ENCODE results near the gene SOCS7.
"Not testable (repeated sequence)": the region's sequence is repeated elsewhere in the genome, so short reads cannot be mapped to it uniquely, and the experiment has no call there.

SOCS7 gene

DNA sequence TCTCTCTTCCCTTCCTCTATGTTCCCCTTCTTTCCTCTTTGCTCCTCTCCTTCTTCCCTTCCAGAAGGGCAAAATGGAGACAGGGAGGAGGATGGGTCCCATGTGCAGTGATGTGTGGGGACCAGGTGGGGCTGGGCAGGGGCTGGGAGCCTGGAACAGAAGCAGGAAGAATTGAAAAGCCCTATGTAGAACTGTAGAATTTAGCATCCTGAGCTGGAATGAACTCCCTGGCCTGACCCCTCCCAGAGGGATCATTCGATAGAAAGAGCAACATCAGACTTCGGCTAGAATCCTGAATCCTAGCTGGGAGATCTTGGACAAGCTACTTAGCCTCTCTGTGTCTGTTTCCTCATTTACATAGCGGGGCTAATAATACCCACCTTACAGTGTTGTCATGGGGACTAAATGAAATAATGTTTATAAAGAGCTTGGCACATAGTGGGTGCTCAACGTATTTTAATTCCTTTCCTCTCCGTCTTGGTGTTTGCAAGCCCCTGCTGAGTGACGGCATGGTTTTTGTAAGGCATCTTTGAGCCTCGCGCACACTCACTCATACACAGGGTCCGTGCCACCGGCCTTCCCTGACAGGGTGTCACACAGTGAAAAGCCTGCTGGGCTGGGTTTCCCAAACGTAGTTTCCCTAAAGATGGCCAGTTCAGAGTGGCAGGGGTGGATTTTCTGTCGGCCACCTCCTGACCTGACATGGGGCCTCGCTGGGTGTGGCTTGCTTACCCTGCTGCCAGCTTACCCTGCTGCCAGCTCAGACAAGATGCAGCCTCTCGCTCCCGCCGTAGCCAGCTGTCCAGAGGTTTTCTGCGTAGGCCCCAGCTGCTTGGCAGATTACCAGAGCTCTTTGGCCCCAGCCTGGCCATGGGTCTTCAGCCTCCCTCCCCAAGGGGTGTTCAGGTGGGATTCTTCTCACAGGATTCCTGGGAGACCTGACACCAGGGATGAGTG is 70.5 kb downstream of the SOCS7 start:
- DNase-seq = no peak

DNA sequence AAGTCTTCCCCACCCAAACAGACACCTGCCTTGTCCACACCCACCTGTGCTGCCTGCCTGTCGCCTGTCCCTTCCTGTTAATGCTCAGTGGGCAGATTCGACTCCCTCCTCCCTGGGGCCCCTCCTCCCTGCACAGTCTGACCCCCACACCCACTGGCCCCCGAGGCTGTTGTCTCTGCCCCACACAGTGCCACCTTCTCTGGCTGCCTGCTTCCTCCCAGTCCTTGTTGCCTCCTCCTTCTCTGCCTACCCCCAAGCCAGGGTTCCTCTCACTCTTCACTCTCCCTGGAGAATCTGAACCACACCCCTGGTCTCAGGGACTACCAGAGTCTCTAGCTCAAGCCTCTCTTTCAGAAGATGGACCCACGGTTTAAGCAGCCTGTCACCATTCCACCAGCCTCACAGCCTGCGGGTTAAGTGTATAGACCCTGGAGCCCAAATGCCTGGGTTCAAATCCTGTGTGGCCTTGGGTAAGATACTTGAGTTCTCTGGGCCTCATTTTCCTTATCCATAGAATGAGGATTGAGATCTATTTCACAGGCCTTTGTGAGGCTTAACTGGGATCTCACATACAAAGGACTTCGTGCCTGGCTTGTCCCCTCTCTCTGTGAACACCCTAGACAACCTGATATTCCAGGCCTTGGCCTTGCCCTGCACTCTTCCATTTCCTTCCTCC is 72.8 kb downstream of the SOCS7 start:
- no peak for DNase-seq

DNA sequence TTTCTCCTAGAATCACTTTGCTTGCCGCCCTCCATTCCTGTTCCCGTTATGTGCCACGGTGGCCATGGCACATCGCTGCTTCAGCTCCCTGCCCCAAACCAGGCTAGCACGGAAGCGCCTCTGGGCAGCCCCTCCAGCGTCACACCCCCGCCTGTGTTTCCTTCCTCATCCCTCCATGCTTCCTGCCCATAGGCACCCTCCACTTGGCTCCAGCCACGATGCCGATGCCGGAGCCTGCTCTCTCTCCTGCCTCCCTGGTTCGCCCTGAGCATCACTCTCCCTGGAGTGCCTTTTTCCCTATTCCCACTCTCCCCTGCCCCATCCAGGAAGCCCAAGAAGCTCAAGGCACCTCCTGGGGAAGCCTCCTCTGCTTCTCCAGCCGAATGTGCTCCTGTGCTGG is 73.4 kb downstream of the SOCS7 start:
- no peak for DNase-seq

DNA sequence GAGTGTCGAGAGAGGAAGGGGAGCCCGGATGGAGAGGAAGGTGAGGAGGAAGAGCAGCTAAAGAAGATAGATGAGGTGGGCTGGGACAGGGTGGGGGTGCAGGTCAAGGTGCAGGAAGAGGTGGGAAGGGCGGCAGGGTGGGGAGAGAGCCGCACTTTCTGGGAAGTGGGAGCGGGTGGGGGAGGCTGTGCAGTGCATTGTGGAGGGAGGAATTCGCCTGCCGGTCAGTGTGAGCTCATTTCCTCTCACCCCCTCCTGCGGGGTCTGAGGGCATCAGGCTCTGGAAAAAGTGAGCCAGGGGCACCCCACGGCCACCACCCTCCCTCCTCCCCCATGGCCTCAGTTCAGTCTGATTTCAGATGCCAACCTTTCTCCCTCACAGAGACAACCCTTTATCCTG is 74.1 kb downstream of the SOCS7 start:
- no peak for DNase-seq

DNA sequence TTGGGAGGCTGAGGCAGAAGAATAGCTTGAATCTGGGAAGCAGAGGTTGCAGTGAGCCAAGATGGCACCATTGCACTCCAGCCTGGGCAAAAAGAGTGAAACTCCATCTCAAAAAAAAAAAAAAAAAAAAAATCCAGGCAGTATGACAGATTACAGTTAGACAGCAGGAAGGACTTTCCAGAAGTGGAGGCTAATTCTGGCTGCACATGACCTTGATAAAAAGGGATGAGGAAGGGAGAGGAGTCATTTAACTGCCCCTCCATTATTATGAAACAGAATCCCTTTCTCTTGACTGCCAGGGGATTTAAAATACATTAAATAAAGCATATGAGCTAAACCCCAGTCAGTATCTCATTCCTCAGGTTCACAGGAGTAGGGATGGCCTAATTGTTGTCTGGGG is 74.8 kb downstream of the SOCS7 start:
- no peak for DNase-seq

DNA sequence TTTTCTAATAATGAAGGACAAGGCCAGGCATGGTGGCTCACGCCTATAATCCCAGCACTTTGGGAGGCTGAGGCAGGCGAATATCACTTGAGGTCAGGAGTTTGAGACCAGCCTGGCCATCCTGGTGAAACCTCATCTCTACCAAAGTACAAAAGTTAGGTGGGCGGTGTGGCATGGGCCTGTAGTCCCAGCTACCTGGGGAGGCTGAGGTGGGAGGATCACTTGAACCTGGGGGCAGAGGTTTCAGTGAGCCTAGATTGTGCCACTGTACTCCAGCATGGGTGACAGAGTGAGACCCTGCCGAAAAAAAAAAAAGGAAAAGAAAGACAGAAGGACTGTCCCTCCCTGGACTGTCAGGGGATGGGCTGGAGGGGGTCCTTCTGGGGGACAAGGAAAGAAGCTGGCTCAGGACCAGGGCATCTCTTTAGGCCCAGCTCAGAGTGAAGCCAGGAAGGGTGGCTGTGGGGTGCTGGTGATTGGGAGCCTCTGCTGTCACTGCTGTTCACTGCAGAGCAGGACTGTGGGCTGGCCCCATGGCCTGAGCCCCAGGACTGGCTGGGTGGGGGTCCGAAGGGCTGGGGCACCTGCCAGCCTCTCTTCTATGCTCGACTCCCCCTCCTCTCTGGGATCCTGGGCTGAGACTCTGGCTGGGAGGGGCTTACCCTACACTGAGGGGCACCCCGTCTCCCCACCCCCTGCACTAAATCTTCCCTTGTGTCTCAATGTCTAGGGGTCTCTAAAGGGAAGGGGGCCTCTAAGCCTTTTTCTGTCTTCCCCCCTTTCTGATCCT is 75.7 kb downstream of the SOCS7 start:
- DNase-seq = no peak

DNA sequence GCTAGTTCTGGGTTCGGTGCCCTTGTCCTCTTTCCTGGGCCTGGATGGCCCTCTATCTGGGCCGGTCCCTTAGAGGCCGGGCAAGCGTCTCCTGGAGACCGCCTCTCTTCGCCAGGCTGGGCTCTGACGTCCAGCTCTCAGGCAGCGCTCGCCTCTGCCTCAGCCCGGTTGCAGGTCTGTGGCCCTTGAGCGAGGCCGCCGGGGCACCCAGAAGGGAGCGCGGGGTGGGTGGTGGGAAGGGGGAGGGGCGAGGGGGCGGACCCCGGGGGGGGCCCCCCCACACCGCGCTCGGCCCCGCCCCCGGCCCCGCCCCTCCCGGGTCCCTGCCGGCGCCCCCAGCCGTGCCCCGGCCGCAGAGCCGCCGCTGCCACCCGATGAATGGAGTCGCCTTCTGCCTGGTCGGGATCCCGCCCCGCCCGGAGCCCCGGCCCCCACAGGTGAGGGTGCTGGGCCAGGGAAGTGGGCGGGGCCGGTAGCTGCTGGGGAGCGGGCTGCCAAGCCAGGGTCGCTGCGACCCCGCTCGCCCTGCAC is 76.5 kb downstream of the SOCS7 start, which contains the start of gene ARHGAP23:
TSS of gene ARHGAP23 (plus strand) at position 353 of the 531 bp plus-strand sequence. CDS start at position 375, 22 bp downstream.
- DNase-seq = no peak

DNA sequence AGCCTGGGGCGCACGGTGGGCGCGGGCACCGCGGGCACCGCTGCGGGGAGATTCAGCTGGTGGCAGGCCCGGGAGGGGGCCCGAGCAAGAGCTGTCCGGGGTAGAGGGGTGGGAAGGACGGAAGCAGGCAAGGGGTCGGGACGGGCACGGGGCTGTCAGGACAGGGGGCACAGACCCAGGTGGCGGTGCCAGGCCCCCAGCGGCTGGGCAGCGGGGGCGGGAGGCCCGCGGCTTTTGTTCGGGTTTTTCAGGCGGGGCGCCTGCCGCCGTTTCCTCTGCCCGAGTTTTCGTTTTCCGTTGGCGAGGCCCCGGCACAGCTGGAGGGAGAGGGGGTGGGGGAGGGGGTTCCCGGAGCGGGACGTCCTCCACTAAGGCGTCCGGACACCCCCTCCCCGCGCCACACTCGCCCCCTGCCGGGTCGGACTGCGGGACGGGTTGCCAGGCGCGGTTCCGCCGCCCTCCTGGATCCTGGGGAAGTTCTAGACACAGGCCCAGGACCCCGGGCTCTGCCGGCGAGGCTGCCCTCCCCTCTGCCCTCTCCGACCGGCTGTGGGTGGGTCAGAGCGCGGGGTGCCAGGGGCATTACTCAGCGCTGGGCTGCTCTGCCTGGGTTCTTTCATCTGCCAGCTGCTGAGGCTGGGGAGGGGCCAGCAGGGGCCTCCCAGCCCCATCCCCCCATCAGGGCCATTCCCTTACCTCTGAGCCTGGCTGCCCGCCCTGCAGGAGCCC is 77.2 kb downstream of the SOCS7 start:
- DNase-seq = no peak

DNA sequence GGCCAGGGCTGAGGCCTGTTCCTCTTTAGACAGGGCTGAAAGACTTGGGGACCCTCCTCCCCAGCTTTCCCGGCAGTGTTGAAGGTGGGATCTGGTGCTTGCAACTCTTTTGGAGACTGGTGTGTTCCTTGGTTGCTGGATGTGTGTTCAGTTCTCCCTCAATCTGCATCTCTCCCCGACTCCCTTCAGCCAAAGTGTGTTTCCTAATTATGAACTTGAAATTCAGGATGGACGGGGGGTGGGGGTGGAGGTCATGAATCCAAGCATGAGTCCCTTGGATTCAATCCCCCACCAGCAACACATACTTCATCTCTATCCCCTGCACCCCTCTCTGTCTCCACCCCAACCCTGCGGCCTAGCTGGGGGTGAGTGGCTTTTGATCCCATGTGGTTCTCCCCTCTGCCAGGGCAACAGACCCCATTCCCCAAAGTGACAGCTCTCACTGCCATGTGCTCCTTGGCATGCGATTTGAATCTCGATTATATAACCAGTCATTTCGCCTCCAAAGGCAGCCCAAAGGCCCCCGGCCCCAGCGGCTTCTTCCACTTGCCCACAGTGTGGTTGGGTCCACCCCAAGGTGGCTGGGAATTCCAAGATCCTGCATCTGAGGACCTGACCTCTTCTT is 77.9 kb downstream of the SOCS7 start:
- DNase-seq = no peak

DNA sequence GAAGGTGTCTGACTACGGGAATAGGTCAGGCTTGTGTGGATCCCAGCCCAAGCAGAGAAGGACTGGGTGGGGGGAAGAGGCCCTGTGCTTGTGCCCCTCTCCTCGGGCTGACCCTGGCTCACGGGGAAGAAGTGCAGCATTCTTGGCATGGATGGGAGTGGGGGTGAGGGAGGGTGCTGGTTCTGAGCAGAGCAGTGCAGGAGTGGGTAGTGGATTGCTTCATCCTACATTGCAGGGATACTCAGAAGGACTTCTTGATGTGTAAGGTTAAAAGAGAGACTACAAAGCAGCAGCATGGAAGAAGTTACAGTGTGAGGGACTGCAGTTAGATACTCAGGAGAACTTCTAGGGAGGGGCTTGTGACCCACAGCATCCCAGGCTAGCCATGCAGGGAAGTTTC is 78.7 kb downstream of the SOCS7 start:
- DNase-seq = no peak

DNA sequence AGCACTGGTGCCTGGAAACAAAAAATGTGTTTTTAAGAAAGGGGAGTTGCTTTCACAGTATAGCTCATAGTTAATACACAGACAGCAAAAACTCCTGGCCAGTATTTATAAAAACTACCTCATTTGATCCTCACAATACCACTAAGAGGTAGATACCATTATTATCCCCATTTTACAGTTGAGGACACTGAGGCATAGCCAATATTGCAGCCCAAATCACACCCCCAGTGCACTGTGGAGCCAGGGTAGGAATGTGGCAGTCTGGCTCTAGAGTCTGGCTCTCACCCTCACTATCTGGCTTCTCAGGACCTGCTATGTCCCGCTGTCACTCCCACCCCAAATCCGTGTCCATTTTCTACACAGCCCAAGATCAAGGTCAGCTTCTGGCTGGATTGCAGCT is 79.2 kb downstream of the SOCS7 start:
- DNase-seq = no peak

DNA sequence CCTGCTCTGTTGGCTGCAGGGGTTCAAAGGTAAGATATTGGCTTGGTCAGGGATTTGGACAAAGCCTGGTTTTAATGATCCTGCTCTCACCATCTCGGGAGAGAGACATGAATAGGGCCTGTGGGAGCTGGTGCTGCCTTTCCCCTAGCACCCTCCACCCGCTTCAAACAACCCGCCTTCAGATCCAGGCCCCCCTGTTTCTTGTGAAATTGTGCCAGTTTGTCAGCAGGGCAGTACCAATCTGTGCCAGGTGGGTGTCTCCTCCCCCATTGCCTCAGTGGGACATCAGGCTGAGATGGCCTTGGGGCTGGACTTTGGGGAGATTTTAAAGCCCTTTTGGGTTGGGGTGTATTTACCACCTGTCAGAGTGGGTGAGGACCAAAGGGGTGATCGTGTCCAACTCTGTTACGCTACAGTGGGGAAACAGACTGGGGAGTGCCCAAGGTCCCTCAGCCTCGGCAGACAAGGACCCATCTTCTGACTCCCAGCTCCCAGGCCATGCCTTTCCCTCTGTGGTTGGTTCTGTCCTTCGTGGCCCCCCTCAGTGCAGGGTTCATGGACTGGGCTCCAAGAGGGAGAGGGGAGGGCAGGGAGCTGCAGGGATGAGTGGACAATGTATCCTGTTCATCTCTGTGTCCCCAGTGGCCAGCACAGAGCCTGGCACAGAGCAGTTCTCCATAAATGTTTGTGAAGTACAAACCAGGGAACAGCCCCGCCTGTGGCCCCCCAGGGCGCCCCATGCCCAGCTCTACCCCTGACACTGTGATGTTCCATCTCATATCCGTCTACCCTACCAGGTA is 79.9 kb downstream of the SOCS7 start:
- no peak for DNase-seq

DNA sequence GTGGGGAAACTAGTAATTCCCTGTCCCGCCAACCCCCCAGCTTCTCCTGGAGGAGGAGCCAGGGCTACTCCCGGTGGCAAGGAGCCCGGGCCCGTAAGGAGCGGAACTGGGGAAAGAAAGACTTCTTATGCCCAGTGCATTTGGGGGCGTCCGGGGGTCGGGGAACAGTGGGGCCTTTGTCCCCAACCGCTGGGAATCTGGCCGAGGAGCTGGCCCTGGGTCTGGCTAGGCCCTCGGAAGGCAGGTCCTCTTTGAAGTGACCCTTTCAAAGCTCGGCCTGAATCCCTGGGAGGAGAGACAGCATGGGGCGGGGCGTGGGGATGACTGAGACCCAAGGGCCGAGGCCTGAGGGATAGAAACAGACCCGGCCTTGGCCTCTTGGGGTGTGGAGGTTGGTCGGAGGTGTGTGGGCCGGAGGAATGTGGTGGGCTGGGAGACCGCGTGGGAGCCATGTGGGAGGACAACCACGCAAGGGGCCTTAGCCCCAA is 82.6 kb downstream of the SOCS7 start:
- no peak for DNase-seq

DNA sequence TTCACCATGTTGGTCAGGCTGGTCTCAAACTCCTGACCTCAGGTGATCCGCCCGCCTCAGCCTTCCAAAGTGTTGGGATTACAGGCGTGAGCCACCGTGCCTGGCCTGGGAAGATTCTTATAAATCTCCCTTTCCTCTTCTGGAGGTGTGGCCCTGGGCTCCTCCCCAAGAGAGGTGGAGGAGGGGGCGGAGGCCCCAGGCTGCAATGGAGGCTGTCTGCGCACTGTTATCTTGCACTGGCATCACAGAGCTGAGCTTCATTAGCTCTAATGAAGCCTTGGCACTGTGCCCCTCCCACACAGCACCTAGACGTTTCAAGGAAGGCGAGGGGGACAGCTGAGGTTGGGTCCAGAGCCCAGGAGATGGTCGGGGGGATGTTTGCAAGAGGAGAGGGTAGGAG is 84.2 kb downstream of the SOCS7 start:
- DNase-seq = no peak

DNA sequence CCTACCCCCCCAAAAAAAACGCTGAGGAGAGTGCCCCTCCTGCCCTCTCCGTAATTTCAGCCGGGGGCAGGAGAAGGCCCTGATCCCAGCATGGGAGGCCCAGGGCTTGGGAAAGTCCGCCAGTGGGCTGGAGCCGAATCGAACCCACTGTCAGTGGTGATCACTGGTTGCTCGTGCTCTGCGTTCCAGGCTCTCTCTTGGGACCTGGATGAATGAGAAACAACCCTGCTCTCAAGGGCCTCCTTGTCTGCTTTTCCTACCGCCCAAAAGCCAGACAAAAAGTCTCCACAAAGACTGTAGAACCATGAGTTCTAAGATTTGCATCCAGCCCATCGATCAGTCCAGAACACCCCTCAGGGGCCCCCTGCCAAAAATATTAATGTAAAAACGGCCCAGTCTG is 84.7 kb downstream of the SOCS7 start:
- no peak for DNase-seq

DNA sequence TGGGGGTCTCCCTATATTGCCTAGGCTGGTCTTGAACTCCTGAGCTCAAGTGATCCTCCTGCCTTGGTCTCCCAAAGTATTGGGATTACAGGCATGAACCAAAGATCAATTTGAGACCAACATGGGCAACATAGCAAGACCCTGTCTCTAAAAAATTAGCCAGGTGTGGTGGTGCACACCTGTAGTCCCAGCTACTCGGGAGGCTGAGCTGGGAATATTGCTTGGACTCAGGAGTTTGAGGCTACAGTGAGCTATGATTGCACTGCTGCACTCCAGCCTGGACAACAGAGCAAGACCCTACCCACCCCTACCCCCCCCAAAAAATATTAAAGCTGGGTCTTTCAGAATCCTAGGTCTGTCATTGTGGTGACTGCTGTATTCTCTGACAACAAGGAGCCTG is 85.7 kb downstream of the SOCS7 start:
- DNase-seq = not testable (repeated sequence)

DNA sequence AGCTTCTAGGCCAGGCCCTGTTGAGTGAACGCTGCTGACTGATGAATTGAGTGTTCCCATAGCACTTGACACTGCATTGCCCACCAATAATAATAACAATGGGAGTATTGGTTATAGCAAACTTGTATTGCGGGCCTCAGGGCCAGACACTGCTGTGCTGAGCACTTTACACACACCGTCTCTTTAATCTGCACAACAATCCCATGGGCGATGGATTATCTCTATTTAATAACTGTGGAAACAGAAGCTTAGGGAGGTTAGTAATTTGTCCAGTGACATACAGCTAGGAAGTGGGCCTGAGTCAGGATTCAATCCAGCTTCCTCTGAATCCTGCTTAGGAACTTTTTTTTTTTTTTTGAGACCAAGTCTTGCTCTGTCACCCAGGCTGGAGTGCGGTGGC is 87.8 kb downstream of the SOCS7 start:
- DNase-seq = no peak

DNA sequence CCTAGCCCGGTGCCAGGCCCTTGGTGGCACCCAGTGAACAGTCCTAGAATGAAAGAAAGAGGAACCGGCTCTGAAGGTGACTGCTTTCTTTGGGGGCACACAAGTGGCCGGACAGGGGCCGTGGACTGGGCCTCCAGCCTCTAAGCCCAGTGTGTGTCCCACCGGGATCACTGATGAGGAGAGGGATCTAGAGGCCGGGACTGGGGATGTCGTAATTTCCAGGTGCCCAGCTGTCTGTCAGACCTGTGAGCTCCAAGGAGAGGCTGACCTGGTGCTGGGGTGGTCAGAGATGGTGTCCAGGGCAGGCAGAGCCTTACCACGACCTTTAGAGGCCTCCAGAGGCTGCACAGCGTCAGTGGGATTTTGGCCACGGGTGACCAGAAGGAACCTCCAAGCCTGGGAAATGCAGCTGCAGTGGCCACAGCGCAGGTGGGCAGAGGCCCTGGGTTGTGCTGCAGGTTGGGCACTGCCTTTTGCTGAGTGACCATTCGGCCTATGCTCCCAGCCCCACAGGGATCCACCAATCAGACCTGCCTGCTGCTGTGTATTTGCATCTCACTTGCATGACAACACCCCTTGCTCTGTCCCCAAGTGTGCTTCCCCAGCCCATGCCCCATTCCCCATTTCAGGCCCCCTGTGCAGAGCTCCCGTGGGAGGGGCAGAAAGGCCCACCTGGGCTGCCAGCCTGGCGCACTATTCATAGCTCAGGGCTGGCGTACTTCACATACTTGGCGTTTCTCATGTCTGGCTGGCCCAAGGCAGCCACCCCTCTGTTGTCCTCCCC is 89.2 kb downstream of the SOCS7 start:
- no peak for DNase-seq

DNA sequence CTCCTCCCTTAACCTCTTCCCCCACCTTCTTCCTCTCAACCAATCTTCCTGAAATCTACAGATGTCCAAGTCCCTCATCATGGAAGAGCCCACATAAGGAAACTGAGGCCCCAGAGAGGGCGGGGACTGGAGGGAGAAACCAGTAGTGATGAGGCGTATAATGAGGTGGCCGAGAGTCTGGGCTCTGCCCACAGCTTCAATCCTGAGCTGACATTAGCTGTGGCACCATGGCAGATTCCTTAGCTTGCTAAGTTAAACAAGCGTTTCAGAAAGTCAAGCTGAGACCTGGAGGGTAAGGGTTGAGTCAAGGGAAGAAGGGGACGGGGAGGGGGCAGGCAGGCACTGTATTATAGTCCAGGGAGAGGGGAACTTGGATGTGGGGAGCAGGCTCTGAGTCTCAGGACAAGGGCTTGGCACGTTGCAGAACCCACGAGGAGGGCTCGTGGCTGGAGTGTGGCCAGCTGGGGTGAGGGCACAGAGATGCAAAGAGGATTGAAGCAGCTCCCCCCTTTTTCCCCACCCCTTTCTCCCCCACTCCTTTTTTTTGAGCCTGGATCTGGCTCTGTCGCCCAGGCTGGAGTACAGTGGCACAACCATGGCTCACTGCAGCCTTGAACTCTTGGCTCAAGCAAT is 89.9 kb downstream of the SOCS7 start:
- DNase-seq = no peak

DNA sequence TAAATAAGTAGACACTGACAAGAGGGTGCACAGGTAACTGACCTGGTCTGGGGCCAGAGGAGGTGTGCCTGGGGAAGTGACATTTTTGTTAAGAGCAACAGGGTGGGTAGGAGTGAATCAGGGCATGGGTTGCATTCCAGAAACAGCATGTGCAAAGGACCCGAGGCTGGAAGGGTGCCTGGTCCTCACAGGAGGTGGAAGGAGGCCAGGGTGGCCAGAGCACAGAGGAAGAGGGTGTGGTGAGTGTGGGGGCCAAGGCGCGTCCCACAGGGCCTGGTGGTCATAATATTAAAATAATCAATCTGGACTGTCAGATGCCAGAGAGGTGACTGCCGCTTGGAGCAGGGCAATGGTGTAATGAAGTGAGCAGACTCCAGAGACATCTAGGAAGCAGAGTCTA is 90.9 kb downstream of the SOCS7 start:
- no peak for DNase-seq
